ENCODE data around the gene DGKQ.
"Not testable (repeated sequence)": the region's sequence is repeated elsewhere in the genome, so short reads cannot be mapped to it uniquely, and the experiment has no call there.

- not testable (repeated sequence) for TF ChIP-seq POLR2A, CTCF (IDR thresholded peaks at IDR 0.05)
These were observed 26.0 kb upstream of the DGKQ start for GRCh38 chr4:999240-999863.
